GM18511 (cell line): ENCODE data around the gene AHI1.
"Not testable (repeated sequence)": the region's sequence is repeated elsewhere in the genome, so short reads cannot be mapped to it uniquely, and the experiment has no call there.

Experiments
- ATAC-seq: cut with Tn5 transposase; IDR thresholded peaks from one replicate; pipeline ENCODE4 v1.9.1; 2021; ENCODE audit warnings: mild to moderate bottlenecking, moderate library complexity; ENCODE audit not compliant: unreplicated experiment

The AHI1 gene

DNA sequence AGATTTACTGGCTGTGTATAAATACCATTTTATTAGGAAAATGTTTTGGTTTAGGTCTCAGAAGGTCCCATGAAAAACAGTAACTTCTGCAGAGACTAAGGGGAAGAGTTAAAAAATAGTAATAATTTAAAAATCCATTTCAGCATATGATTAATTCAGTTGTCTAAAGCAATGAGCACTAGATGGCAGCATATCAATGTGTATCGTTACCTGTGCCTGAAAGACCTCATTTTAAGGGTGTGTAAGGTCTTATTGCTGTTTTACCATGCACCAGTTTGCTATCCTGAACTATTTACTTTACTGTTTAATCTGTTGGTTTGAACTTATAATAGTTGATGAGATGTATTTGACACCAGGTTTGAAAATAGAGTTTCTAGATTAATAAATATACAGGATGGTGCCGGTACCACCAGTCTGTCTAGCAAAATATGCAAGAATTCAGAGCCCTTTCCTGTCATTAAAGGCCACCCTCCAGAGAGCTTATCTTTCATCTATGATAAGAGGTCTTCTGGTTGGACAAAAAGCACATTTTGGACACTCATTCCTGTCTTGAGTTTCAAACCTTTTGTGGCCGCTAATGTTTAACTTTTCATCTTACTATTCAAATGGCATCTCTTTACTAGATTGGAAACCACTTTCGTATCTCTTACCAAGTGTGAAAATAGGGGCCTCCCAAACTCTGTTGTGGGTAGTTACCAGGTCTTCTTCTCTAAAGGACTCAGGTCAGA lies 8.9 kb upstream of the AHI1 start:
- peak; percentile 98 for ATAC-seq

DNA sequence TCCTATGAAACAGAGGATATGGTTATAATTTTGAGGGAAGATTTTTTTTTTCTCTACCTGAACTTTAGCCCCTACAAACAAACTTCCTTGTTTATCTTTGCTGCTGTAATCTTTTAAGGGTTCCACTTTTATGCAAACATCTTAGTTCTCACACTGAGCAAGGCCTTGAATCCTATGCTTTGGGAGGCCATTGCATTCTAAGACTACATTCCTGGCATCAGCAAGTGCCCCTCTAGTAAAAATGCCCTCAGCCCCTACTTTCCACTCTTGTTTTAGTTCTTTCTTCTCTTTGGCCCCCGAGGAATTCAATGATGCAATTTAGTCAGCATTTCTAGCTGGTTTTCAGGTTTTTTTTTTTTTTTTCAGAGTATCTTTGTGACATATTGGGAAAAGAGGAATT lies 8.1 kb upstream of the AHI1 start:
- ATAC-seq, result no peak

DNA sequence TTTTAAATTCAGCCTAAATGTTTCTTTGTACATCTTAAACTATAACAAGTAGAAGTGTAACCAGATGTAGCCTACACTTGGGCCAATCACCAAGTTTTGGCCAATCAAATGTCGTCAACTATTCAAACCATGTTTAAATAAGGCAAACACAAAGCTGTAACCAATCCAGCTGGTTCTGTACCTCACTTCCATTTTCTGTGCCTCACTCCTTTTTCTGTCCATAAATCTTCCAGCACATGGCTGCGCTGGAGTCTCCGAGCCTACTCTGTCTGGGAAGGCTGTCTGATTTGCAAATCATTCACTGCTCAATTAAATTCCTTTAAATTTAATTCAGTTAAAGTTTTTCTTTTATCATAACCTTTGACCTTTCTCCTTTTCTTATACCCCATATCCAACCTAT lies 7.7 kb upstream of the AHI1 start:
- no peak for ATAC-seq

DNA sequence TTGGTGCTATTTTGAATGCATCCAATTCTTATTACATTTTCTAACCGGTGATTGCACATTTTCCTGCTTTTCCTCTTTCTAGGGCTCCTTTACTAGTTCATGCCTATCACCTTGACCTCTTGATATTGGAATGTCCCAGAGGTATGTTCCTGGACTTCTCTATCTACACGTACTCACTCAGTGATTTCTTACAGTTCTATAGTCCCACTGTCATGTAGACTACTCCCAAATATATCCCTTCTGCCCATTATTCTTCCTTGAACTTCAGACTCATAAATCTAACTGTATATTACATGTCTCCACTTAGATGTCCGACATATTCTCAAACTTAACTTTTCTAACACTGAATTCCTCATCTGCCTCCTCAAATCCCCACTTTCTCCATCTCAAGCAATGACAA lies 7.2 kb upstream of the AHI1 start:
- no peak for ATAC-seq

DNA sequence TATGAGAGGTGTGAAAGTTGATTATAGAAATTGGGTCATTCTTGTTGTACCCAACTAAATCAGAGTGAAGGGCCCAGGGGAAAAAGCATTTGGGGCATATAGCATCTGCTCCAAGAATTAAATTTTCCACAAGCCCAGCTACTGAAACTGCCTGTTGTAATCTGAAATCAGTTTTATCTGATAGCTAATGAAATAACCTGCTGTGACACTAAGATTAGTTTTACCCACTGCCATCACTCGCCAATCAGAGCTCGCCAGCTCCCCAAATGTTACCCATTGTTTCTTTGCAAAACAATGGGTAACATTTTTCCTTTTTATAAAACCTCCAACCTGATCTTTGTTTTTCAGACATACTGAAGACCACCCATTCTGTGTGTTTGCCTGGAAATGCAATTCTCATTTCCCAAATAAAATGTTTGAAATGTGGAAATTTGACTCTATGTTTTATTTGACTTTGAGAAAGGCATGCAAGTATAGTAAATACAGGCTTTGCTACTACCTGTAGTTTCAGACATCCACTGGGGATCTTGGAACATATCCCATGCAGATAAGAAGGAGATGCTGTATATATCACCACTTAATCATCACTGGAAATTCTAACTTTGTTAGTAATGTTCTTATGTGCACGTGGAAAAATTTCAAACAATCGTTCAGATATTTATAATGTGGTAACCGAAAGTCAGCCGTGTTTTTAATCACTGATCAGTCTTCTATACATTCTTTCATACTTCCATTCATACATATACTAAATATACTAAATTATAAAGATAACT lies 6.3 kb upstream of the AHI1 start:
- no peak for ATAC-seq

DNA sequence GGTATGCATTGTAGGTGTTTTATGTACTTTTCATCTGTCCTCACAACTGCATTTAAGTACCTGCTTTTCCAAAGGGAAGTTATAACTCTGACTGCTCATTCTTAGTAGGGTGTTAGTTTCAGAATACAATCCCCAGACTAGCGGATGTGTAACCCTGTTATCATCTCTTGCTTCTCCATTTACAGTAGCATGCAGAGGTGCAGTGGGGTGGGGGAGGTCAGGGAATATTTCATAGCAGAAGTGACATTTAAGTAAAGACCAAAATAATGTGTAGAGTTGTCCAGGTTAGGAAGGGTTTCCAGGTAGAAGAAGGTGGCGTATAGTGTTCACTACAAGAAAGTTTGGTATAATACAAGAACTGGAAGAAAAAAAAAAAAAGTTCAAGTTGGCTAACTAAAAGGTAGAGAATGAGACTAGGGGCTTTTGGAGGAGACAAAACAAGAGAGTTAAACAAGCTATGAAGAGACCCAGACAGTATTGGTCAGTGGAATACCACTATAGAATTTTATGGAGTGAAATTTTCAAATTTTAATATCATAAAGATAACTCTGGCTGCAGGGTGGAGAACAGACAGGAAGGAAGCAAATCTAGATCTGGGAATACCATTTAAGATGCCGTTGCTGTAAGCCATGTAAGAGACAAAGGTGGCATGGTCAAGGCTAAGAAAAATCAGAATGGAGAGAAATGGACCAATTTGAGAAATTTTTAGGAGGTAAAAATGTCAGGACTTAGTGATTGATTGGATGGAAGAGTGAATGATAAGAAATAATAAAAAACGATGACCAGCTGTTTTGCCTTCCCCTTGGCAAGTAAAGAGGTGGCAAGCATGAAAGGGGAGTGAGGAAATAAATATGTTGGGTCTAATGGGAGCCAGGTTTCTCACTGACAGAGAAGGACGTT lies 2.2 kb upstream of the AHI1 start:
- ATAC-seq, result no peak

DNA sequence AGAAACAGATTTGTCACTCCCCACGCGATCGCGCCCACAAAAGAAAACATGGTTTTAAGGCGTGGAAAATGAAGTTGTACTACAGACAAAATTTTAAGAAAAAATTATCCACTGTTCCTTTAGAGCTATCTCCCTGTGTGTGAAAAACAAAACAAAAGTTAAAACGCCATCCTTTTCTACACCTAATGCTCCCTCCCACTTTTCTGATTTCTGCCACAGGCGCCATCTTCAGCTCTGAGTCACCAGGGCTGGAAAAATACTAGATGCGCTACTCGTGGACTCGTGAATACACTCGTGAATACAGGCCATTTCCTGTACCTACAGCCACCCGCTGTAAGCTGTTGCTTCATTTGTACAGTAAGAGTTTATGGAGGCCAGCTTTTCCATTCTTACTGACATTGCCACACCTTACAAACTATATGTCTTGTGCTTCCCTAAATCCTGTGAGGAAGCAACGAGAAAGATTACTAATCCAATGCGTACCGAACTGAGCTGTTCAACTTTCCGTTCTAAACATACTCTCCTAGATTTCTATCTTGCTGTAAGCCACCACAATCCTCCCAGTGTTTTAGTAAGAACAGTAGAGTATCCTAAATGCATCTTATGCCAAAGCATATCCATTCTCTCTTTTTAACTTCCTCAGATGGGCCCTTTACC lies 773 bp upstream of the AHI1 start:
- ATAC-seq, result peak; percentile 46

DNA sequence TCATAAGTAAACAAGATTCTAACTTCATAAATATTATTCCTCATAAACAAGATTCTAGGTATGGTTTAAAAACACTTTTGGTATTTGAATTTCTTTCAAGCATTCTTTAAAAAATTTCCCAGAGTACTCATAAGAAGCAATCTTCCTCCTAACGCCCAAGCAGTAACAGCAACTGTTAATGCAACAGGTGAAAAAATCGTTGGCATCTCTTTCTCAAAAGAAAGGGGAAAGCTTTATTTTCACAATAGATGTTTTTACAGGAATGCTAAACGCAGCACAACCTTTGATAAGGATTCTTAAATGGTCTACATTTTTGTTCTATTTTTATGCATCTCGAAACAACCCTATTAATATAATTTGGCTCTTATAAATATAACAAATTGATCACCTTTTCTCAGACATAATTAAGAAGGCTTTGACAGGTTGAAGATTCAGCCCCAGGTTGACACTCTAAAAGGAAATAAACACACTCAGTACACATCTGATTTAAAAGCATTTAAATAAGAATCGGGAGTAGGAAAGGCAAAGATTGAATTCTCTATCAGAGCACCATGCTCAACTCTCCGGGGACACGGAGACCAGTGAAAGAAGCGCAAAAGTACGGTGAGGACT lies 634 bp downstream of the AHI1 start:
- ATAC-seq, result no peak

DNA sequence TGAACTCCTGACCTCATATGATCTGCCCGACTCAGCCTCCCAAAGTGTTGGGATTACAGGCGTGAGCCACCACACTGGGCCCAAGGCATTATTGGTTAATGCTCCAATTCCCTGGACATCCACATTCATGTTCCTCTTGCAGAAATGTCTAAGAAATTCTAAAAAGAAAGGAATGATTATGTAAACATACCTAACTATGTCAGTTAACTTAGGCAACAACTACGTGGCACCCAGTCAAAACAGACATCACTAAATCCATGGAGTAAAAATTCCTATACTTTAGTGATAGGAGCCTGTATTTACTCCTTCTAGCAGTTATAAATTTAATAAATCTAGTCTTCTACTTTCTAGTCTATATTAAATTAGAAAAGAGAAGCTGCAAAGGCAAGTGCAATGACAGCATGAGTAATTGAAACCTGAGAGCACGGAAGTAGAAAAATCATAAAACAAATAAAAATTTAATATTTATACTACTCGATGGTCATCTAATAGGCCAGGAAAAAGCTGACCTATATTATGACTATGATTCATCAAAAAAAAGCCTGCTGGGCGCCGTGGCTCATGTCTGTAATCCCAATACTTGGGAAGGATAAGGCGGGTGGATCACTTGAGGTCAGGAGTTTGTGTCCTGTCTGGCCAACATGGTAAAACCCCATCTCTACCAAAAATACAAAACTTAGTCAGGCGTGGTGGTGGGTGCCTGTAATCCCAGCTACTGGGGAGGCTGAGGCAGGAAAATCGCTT lies 4.2 kb downstream of the AHI1 start:
- ATAC-seq, result no peak

DNA sequence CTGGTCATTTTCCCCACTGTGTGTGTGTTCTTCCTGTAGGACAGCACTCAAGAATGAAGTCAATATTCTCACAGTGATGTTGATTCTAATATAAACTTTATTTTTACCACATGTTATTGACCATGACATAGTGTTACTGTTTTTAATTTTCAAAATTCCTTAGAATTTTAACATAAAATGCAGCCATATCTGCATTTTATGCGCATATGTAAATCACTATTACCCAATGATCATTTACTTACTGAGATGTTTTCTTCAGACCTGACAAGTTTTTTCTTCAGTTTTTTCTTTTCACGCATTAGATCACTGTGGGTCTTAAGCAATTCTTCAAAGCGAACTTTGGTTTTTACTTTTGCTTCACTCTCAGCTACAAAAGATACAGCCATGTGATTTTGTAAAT lies 7.2 kb downstream of the AHI1 start:
- ATAC-seq, result no peak

DNA sequence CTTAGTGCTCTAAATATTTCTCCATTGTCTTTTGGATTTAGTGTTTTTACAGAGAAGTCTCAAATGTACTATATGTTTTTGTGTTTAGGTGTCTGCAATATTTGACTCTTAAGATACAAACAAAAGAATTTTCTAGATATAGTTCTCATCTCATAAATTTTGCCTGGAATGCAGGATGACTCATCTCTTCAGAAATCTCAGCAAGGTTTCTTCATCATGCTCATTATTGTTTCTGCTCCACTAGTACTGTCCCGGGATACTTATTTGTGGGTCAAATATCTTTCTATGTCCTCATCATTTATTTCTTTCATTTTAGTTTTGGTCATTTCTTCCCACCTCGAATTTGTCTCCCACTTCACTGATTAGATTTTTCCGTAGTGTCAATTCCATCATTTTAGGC lies 9.5 kb downstream of the AHI1 start:
- no peak for ATAC-seq

DNA sequence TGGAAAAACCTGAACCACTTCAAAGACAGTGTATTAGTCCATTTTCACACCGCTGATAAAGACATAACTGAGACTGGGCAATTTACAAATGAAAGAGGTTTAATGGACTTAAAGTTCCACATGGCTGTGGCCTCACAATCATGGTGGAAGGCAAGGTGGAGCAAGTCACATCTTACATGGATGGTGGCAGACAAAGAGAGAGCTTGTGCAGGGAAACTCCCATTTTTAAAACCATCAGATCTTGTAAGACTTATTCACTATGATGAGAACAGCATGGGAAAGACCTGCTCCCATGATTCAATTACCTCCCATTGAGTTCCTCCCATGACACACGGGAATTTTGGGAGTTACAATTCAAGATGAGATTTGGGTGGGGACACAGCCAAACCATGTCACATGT lies 13.6 kb downstream of the AHI1 start:
- not testable (repeated sequence) for ATAC-seq

DNA sequence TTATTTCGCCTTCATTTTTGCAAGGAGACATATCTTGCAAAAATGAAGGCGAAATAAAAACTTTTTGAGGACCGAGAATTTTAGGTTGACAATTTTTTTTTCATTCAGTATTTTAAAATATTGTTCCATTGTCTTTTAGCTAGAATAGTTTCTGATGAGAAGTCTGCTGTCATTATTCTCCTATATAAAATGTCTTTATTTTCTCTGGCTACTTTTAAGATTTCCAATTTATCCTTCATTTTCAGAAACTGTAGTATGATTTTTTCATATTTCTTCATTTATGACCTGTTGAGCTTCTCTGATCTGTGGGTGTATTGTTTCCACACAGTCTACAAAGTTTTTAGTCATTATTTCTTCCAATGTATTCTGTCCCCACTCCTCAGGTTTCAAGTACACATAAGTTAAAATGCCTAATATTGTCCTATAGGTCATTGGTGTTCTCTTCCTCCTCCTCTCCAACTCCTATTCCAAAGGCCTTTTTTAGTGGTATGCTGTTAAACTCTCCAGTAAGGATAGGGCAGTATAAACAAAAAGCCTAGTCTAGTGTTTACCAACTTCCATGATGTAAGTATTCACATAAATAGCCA lies 15.7 kb downstream of the AHI1 start:
- no peak for ATAC-seq

DNA sequence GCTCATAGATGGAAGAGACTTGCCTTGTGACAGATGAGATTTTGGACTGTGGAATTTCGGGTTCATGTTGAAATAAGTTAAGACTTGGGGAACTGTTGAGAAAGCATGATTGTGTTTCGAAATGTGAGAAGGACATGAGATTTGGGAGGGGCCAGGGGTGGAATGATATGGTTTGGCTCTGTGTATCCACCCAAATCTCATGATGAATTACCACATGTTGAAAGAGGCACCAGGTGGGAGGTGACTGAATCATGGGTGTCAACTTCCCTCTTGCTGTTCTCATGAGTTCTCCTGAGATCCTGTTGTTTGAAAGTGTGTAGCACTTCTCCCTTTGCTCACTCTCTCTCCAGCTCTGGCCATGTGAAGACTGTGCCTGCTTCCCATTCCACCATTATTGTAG lies 17.9 kb downstream of the AHI1 start:
- no peak for ATAC-seq

DNA sequence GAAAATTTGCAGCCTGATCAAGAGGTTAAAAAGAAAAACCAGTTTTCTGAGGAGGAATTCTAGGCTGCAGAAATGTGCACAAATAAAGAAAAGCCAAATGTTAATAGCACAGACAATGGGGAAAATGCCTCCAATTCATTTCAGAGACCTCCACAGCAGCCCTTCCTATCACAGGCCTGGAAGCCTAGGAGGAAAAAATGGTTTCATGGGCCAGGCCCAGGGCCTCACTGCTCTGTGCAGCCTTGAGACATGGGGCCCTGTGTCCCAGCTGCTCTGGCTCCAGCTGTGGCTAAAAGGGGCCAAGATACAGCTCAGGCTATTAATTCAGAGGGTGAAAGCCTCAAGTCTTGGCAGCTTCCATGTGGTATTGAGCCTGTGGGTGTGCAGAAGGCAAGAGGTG lies 18.9 kb downstream of the AHI1 start:
- ATAC-seq, result no peak

DNA sequence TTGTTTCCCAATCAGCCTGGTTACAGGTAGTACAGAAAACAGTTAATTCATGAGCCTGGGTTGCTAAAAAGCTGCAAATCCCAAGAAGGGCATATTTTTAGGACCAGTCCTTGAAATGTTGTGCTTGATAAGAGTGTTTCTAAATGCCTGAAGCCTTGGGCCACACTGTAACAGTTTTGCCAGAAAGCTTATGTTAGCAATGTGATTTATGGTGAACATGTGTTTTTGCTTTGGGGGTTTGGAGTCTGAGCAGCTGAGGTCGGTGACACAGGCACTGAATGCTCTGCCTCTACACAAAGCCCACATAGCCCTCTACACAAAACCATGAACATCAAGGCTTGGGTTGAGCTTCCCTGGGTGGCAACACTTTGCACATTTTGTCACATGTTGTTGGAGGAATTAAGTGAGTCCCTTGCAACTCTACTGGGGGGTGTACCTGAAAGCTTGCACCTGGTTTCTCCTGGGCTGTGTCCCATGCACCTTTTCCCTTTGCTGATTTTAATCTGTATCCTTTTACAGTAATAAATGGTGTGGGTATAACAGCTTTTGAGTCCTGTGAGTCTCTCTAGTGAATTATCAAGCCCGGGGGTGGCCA lies 22.2 kb downstream of the AHI1 start:
- ATAC-seq, result no peak

DNA sequence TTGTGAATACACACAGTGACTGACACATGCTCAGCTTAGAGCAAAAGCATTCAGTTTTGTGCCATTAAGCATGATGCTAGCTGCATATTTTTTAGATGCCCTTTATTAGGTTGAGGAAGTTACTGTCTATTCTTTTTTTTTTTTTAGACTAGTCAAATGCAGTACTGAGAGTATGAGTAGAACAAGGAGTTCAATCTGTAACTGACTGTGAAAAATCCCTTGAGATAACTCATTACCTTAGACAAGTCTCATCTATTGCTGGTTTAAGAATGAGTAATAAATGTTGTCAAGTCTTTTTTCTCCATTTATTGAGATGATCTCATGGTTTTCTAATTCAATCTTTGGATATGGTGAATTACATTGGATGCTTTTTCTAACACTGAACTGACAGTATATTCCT lies 23.2 kb downstream of the AHI1 start:
- ATAC-seq, result no peak

DNA sequence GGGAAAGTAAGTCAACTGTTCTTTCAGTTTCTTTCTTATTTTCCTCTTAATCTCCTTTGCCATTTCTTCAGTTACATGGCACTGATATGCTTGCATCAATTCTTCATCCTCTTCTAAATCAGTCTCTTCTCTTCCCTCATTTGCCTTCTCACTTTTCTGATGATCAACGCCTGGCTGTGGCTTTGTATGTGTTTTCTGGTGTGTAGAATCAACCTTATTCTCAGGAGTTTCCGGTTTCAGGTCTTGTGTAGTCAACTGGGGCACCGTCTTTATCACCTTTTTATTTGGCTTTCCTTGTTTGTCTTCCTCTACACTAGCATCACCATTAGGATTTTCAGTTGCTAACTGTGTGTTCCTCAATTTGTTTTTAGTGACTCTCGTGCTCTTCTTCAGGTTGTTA lies 31.6 kb downstream of the AHI1 start:
- ATAC-seq, result peak; percentile 22

DNA sequence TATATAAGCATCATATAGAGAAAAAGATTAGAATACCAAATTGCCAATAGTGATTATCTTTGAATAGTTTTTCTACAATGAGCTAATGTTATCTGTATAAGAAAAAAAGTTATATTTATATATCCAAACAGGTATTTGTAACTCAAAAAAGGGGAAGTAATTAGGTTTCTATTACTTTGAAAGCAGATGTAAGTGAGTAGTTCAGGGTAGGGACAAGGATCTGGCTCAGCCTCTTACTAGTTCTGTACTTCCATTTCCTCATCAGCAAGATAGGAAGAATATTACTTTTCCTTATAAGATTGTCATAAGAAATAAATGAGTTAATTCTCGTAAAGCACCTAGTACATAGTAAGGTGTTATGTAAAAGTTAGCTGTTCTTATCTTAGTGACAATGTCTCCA lies 32.2 kb downstream of the AHI1 start:
- peak; percentile 87 for ATAC-seq
